HEK293T (cell line): ENCODE measurements around the gene NUCB2.

Experiments
- BHLHE40 ChIP-seq: fragments of 450-650 bp; IDR thresholded peaks from 2 replicates; pipeline ENCODE4 v1.6.1; 2016; ENCODE audit warnings: mild to moderate bottlenecking, moderate library complexity, borderline replicate concordance
- CTBP1 ChIP-seq: fragments of 450-650 bp; IDR thresholded peaks from 2 replicates; pipeline ENCODE4 v1.6.1; 2016; ENCODE audit warnings: borderline replicate concordance
- FOXA1 ChIP-seq: fragments of 450-650 bp; IDR thresholded peaks from 2 replicates; pipeline ENCODE4 v1.6.1; 2016; ENCODE audit warnings: mild to moderate bottlenecking
- HDGF ChIP-seq: fragments of 450-650 bp; IDR thresholded peaks from 2 replicates; pipeline ENCODE4 v1.6.1; 2017; ENCODE audit warnings: antibody characterized with exemption, borderline replicate concordance
- SP1 ChIP-seq: fragments of 450-650 bp; IDR thresholded peaks from 2 replicates; pipeline ENCODE4 v1.6.1; 2017
- SUZ12 ChIP-seq: fragments of 450-650 bp; IDR thresholded peaks from 2 replicates; pipeline ENCODE4 v1.6.1; 2016; ENCODE audit warnings: mild to moderate bottlenecking
- ZNF384 ChIP-seq: fragments of 450-650 bp; IDR thresholded peaks from 2 replicates; pipeline ENCODE4 v1.6.1; 2016

DNA sequence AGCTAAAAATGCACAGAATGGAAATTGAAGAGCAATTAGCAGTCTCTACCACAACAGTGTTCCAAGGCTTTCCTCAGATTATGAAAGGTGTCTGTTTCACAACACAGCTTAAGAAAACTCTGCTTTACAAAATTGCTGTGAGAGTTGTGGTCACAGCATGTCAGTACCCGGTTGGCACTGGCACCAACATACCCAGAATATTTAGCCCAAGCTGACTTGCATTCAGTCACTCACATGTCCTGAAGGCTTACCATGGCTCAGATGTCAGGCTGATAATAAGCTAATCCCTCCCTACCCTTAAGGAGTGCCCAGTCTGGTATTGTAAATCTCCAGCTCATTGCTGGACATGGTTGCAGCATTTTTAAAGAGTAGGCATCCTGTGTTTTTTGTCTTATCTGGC lies 90.0 kb downstream of the NUCB2 start:
- TF ChIP-seq SP1 = no peak
- no peak for TF ChIP-seq SUZ12
- no peak for TF ChIP-seq HDGF
- no peak for TF ChIP-seq FOXA1
- no peak for TF ChIP-seq CTBP1
- TF ChIP-seq BHLHE40 = no peak
- no peak for TF ChIP-seq ZNF384
